Testis (tissue), 3 donors: ENCODE results near the gene IFIT1B. TPM values are rescaled to one million over a fixed set of nuclear protein-coding genes. Genes with fewer than 3 reads are reported as not detected.
A peak's percentile ranks its signal among the peaks of the same experiment; 100 is the strongest.

Experiments
- DNase-seq: peaks from one replicate; pipeline ENCODE4 v3.0.0-alpha.2; 2019
- H3K27ac ChIP-seq, 2 donors: fragments of 200-600 bp; sonication (generic); one replicate each; pipeline ENCODE4 v1.5.1; 2019
- H3K27me3 ChIP-seq: fragments of 200-600 bp; sonication (generic); one replicate; pipeline ENCODE4 v1.5.1; 2019
- H3K36me3 ChIP-seq: fragments of 200-600 bp; sonication (generic); one replicate; pipeline ENCODE4 v1.5.1; 2017; ENCODE audit warnings: low read depth; ENCODE audit errors: missing control alignments
- H3K4me1 ChIP-seq: fragments of 200-600 bp; sonication (generic); one replicate; pipeline ENCODE4 v1.5.1; 2019
- H3K4me3 ChIP-seq, 2 donors: fragments of 200-600 bp; sonication (generic); one replicate each; pipeline ENCODE4 v1.5.1; 2017 to 2019
- H3K9me3 ChIP-seq: fragments of 200-600 bp; sonication (generic); one replicate; pipeline ENCODE4 v1.5.1; 2017
- CTCF ChIP-seq, 3 experiments: fragments of 450-650 bp in 2 of 3; fragments of 200-600 bp in 1 of 3; sonication (generic) in 1 of 3; IDR thresholded peaks; one replicate each; pipeline ENCODE4 v1.5.1; 2016 to 2019; ENCODE audit warnings: antibody characterized with exemption in 3 of 3, mild to moderate bottlenecking in 2 of 3, moderate library complexity in 1 of 3
- POLR2A ChIP-seq: fragments of 450-650 bp; IDR thresholded peaks from one replicate; pipeline ENCODE4 v1.6.1; 2017; ENCODE audit warnings: antibody characterized with exemption, mild to moderate bottlenecking, moderate library complexity
- WGBS, 2 donors: methylation state at CpG; one replicate each; pipeline ENCODE4 v1.1.5; 2018; 5-methylcytosine and 5-hydroxymethylcytosine counted together
- intact Hi-C: fragments of 100-400 bp; cut with DNase I; formaldehyde crosslinking; loops from one replicate; pipeline ENCODE4 v1.15.1; 2023; ENCODE audit warnings: low total_unique reads
- polyA plus RNA-seq: library from polyadenylated mRNA; stranded (reverse); fragments of 350-450 nt; fragmentation: Illumina TruSeq; extraction: RNeasy Lipid Tissue Mini Kit (QIAGEN cat#74804); gene quantifications from one replicate; pipeline ENCODE4 v1.2.3, GENCODE V29; 2014; ENCODE audit warnings: low read depth, low replicate concordance; ENCODE audit not compliant: insufficient read depth
- total RNA-seq, 2 donors: library from RNA; depleted of rRNA; stranded (reverse); fragments of >200 nt; gene quantifications; one replicate each; pipeline ENCODE4 v1.2.3, GENCODE V29; 2016

Gene IFIT1B
- total and polyA plus RNA-seq, 3 donors from 2014 or later, result not detected

- peaks cover 11% of the 10 kb centered on the region for H3K4me1 ChIP-seq
- H3K9me3 ChIP-seq, result no peaks in the 10 kb centered on the region
- TF ChIP-seq CTCF (IDR thresholded peaks at IDR 0.05) (no peak), POLR2A (no peak)
- intact Hi-C loops, result no loop called here
- DNase-seq, result peak; percentile 28
- 38 to 51% methylated on average over 5 of the region's 5 CpGs for WGBS, 2 donors
- peak overlapping the region; percentile 0 to 41 for H3K4me3 ChIP-seq
- no peaks in the 10 kb centered on the region for H3K36me3 ChIP-seq
- H3K27ac ChIP-seq, result peak overlapping the region; percentile 32 to 42
- H3K27me3 ChIP-seq, result no peaks in the 10 kb centered on the region
Observed at GRCh38 chr10:89332123-89332633, 45.7 kb upstream of the IFIT1B start.

- WGBS, 2 donors, result 90 to 93% methylated on average over 3 of the region's 3 CpGs
- H3K27ac ChIP-seq, result no peak overlapping the region
Observed at GRCh38 chr10:89335226-89335625, 42.6 kb upstream of the IFIT1B start.

GRCh38 chr10:89336241-89336640, 41.6 kb upstream of the IFIT1B start:
- WGBS, 2 donors, result 90 to 91% methylated on average over 3 of the region's 3 CpGs
- no peaks in the 10 kb centered on the region for H3K36me3 ChIP-seq
- no peaks in the 10 kb centered on the region for H3K27me3 ChIP-seq
- no peak for TF ChIP-seq CTCF (IDR thresholded peaks at IDR 0.05)
- no peak for TF ChIP-seq POLR2A
- no peaks in the 10 kb centered on the region for H3K9me3 ChIP-seq
- H3K4me3 ChIP-seq, result no peak overlapping the region
- H3K4me1 ChIP-seq, result peaks cover 11% of the 10 kb centered on the region
- DNase-seq, result no peak
- intact Hi-C loops, result no loop called here
- H3K27ac ChIP-seq, result no peak overlapping the region

More at GRCh38 chr10:89335226-89335625, 42.6 kb upstream of the IFIT1B start:
- no peaks in the 10 kb centered on the region for H3K36me3 ChIP-seq
- H3K9me3 ChIP-seq, result no peaks in the 10 kb centered on the region
- no peak for DNase-seq
- TF ChIP-seq CTCF (IDR thresholded peaks at IDR 0.05) (no peak), POLR2A (no peak)
- peaks cover 11% of the 10 kb centered on the region for H3K4me1 ChIP-seq
- H3K4me3 ChIP-seq, result no peak overlapping the region
- intact Hi-C loops, result no loop called here
- H3K27me3 ChIP-seq, result no peaks in the 10 kb centered on the region

- H3K4me3 ChIP-seq, result no peak overlapping the region
- no peaks in the 10 kb centered on the region for H3K9me3 ChIP-seq
- DNase-seq, result no peak
- WGBS, 2 donors, result 82 to 96% methylated on average over 6 of the region's 6 CpGs
- no peaks in the 10 kb centered on the region for H3K36me3 ChIP-seq
- no peaks in the 10 kb centered on the region for H3K27me3 ChIP-seq
- H3K4me1 ChIP-seq, result peaks cover 11% of the 10 kb centered on the region
- no peak overlapping the region for H3K27ac ChIP-seq
- intact Hi-C loops, result no loop called here
- TF ChIP-seq CTCF (IDR thresholded peaks at IDR 0.05), result no peak
- no peak for TF ChIP-seq POLR2A
Observed at GRCh38 chr10:89337484-89337883, 40.4 kb upstream of the IFIT1B start.

GRCh38 chr10:89338713-89339112, 39.1 kb upstream of the IFIT1B start:
- H3K9me3 ChIP-seq, result no peaks in the 10 kb centered on the region
- H3K4me3 ChIP-seq, result no peak overlapping the region
- DNase-seq, result no peak
- H3K27ac ChIP-seq, result no peak overlapping the region
- H3K36me3 ChIP-seq, result no peaks in the 10 kb centered on the region
- no peaks in the 10 kb centered on the region for H3K27me3 ChIP-seq
- 81 to 97% methylated on average over 3 of the region's 3 CpGs for WGBS, 2 donors
- TF ChIP-seq CTCF (IDR thresholded peaks at IDR 0.05) (no peak), POLR2A (no peak)
- peaks cover 4% of the 10 kb centered on the region for H3K4me1 ChIP-seq
- intact Hi-C loops, result no loop called here
